Activated CD4-positive, alpha-beta T cell treated with anti-CD3 and anti-CD28 coated beads for 36 hours (primary cell): ENCODE data around the gene DACH1. TPM values are rescaled to one million over a fixed set of nuclear protein-coding genes. Genes with fewer than 3 reads are reported as not detected.
A peak's percentile ranks its signal among the peaks of the same experiment; 100 is the strongest.
"Not testable (repeated sequence)": the region's sequence is repeated elsewhere in the genome, so short reads cannot be mapped to it uniquely, and the experiment has no call there.

Source experiments
- ATAC-seq: fragments of 200-7000 bp; cut with Tn5 transposase; one replicate; pipeline ENCODE4 v1.10.0; 2021; ENCODE audit warnings: mild to moderate bottlenecking, moderate library complexity
- CTCF ChIA-PET: fragments of 350-600 bp; sonication (Branson Sonifier 250); formaldehyde crosslinking; loops from one replicate; lab custom pipeline; 2021; ENCODE audit warnings: antibody characterized with exemption; lab: Charles Lee
- POLR2A ChIA-PET: fragments of 350-600 bp; sonication (Branson Sonifier 250); formaldehyde crosslinking; loops from one replicate; lab custom pipeline; 2021; ENCODE audit warnings: antibody characterized with exemption, inconsistent platforms; lab: Charles Lee
- DNase-seq: peaks from one replicate; pipeline ENCODE4 v3.0.0-alpha.2; 2020
- H3K27ac Mint-ChIP-seq: one replicate; pipeline ENCODE4 v1.8.0; 2021; ENCODE audit warnings: mixed read lengths
- H3K27me3 Mint-ChIP-seq: one replicate; pipeline ENCODE4 v1.8.0; 2021; ENCODE audit warnings: mixed read lengths
- H3K36me3 Mint-ChIP-seq: one replicate; pipeline ENCODE4 v1.8.0; 2021; ENCODE audit warnings: low read depth, mixed read lengths
- H3K4me1 Mint-ChIP-seq: one replicate; pipeline ENCODE4 v1.8.0; 2021; ENCODE audit warnings: mixed read lengths
- H3K4me3 Mint-ChIP-seq: one replicate; pipeline ENCODE4 v1.8.0; 2021; ENCODE audit warnings: mild to moderate bottlenecking, moderate library complexity, mixed read lengths
- H3K9me3 Mint-ChIP-seq: one replicate; pipeline ENCODE4 v1.8.0; 2021; ENCODE audit warnings: low read depth, mixed read lengths
- intact Hi-C, 2 experiments: fragments of 100-400 bp; cut with DNase I in 1 of 2; cut with micrococcal nuclease in 1 of 2; formaldehyde crosslinking; loops; one replicate each; pipeline versions ENCODE4 v1.14.2 to v1.15.1; 2022 to 2024; cut with DNase I, micrococcal nuclease
- total RNA-seq, 2 experiments: library from RNA; stranded (reverse); gene quantifications; one replicate each; pipeline ENCODE4 v1.2.3, GENCODE V29; 2021

The DACH1 gene
- total RNA-seq, 2 experiments from 2014 or later, result 0.09 to 0.21 TPM

DNA sequence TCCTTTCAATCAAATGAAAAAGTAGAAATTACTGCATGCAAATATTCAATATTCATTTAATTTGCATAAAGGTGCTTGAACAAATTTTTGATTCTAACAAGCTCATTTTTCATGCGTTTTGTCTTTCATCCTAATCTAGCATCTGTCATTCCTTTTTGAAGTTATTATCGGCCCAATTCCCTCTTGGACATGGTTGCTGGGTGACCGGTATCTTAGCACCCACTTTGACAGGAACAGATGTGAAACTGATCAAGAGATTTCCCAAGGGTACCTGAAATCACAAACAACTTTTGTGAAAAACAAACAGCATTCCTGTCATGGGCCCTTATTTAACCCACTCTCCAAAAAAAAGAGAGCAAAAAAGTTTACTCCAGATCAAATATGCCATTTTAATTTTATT lies 13.3 kb downstream of the DACH1 start:
- ATAC-seq, result no peak
- intact Hi-C loops, result no loop called here
- H3K27ac Mint-ChIP-seq, result no peak overlapping the region
- no peaks in the 10 kb centered on the region for H3K9me3 Mint-ChIP-seq
- no peak overlapping the region for H3K4me3 Mint-ChIP-seq
- ChIA-PET POLR2A (no interaction called here), CTCF (no interaction called here)
- no peaks in the 10 kb centered on the region for H3K4me1 Mint-ChIP-seq
- H3K36me3 Mint-ChIP-seq, result no peaks in the 10 kb centered on the region
- peaks cover 3% of the 10 kb centered on the region for H3K27me3 Mint-ChIP-seq
- no peak for DNase-seq

DNA sequence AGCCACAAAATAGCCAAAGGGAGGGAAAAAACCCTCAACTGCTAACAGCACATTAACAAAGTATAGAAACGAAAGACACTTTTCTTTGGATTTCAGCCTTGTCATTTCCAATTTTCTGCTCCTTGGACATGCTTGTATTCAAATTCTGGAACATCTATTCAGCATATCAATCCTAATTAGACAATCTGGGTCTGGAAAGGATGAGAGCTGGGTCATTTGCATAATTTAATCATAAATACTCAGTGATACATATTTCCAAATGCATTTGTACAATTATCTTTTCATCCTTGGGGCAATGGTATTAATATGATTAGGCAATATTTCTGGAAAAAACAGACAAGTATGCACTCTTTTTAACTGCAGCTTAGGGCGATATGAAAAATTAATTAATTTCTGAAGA lies 14.3 kb downstream of the DACH1 start:
- Mint-ChIP-seq H3K36me3 (no peaks in the 10 kb centered on the region), H3K4me3 (no peak overlapping the region), H3K9me3 (no peaks in the 10 kb centered on the region), H3K27ac (no peak overlapping the region), H3K4me1 (no peaks in the 10 kb centered on the region), H3K27me3 (no peaks in the 10 kb centered on the region)
- POLR2A ChIA-PET, result no interaction called here
- CTCF ChIA-PET, result no interaction called here
- ATAC-seq (no peak), DNase-seq (no peak)
- intact Hi-C loops, result no loop called here

DNA sequence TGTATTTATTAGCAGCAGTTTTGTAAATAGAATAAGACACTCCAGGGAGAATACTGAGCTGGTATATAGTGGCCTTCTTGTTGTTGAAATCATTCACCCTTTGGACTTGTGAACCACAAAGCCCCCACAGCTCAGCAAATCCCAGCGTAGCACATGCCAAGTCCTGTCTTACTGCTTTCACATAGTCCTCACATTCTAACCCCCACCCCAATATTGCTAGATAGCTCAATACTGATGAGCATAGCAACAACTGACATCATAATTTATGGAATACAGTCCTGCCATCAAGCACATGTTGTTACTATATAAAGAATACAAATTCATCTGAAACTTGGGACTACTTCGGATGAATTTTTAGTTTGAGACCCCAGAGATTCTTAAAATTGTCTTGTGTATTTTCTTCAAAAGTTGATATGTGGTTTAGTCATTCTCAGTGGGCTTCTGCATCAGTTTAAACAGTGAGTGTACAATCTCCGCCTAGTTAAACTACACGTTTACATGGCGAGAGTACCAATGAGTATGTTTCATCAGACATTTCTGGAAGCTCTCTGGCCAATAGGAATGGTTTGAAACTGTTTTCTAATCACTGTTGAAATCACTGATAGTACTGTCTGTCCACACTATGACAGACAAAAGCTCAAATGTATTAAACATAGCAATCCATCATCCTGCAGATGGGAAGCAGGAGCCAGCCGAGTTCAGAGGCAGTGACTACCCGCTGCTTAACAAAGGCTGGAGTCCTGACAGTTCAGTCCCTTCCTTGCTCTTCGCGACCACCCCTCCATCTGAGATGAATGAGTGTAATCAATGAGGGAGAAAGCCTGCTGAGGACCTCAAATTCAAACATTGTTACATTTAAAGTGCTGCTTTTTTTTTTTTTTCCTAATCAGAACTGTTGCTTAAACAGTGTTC lies 15.2 kb downstream of the DACH1 start:
- no peaks in the 10 kb centered on the region for H3K9me3 Mint-ChIP-seq
- no peaks in the 10 kb centered on the region for H3K4me1 Mint-ChIP-seq
- H3K27me3 Mint-ChIP-seq, result no peaks in the 10 kb centered on the region
- POLR2A ChIA-PET, result no interaction called here
- no peak overlapping the region for H3K27ac Mint-ChIP-seq
- H3K4me3 Mint-ChIP-seq, result no peak overlapping the region
- no peak for ATAC-seq
- H3K36me3 Mint-ChIP-seq, result no peaks in the 10 kb centered on the region
- no peak for DNase-seq
- CTCF ChIA-PET, result no interaction called here
- intact Hi-C loops, result no loop called here

DNA sequence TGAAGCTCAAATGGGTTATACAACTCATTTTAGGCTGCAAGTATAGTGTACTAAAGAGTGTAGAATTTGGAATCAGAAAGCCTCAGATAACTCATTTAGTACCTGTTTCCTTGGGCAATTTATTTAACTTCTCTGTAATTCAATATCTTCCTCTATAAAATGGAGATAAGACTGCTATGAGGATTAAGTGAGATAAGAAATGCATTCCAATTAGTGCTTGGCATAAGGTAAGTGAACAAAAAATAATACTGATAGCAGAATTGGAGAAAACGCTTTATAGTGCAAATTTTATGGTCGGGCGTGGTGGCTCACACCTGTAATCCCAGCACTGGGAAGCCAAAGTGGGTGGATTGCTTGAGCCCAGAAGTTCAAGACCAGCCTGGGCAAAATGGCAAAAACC lies 25.0 kb downstream of the DACH1 start:
- POLR2A ChIA-PET, result no interaction called here
- Mint-ChIP-seq H3K36me3 (no peaks in the 10 kb centered on the region), H3K4me1 (peaks cover 4% of the 10 kb centered on the region), H3K27me3 (no peaks in the 10 kb centered on the region), H3K27ac (no peak overlapping the region), H3K4me3 (no peak overlapping the region), H3K9me3 (no peaks in the 10 kb centered on the region)
- CTCF ChIA-PET, result interaction anchor here (1.2 kb wide), 1 partner anchor 10 kb away, joined by 3 read pairs; no protein-coding TSS in a partner anchor
- ATAC-seq, result no peak
- no peak for DNase-seq
- intact Hi-C loops, result no loop called here

DNA sequence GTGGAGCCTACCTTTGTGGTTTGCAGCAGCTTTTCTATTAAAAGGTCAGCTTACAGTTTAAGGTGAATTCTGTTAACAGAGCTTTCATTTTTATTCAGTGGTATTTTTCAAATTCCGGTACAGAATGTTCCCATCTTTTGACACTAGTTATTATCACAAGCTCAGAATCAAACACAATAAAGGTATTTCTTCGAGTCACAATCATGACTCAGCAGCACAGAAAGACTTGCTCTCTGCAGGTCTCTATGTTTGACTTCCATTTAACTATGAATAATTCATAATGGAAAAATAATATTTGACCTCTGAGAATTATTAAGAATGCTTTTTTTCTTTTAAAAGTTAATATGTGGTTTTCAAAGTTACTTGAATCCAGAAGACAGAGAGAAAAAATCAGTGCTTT lies 28.2 kb downstream of the DACH1 start:
- Mint-ChIP-seq H3K4me1 (peaks cover 4% of the 10 kb centered on the region), H3K36me3 (no peaks in the 10 kb centered on the region), H3K27ac (no peak overlapping the region), H3K4me3 (no peak overlapping the region), H3K27me3 (no peaks in the 10 kb centered on the region), H3K9me3 (peaks cover 4% of the 10 kb centered on the region)
- intact Hi-C loops, result no loop called here
- ATAC-seq, result no peak
- ChIA-PET CTCF (no interaction called here), POLR2A (interaction anchor here (0.7 kb wide), 1 partner anchor 686 kb away, joined by 3 read pairs; no protein-coding TSS in a partner anchor)
- no peak for DNase-seq

DNA sequence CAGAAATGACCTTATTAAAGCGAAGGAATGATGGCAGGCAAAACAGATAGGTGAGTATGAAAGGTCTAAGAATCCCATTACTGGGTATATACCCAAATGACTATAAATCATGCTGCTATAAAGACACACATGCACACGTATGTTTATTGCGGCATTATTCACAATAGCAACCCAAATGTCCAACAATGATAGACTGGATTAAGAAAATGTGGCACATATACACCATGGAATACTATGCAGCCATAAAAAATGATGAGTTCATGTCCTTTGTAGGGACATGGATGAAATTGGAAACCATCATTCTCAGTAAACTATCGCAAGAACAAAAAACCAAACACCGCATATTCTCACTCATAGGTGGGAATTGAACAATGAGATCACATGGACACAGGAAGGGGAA lies 29.4 kb downstream of the DACH1 start:
- H3K27me3 Mint-ChIP-seq, H3K36me3 Mint-ChIP-seq, H3K4me3 Mint-ChIP-seq, DNase-seq, H3K9me3 Mint-ChIP-seq, ATAC-seq, POLR2A ChIA-PET, intact Hi-C loops, H3K27ac Mint-ChIP-seq, H3K4me1 Mint-ChIP-seq: not testable (repeated sequence)
- CTCF ChIA-PET, result interaction anchor here (0.6 kb wide), 1 partner anchor 273 kb away, joined by 4 read pairs; no protein-coding TSS in a partner anchor

DNA sequence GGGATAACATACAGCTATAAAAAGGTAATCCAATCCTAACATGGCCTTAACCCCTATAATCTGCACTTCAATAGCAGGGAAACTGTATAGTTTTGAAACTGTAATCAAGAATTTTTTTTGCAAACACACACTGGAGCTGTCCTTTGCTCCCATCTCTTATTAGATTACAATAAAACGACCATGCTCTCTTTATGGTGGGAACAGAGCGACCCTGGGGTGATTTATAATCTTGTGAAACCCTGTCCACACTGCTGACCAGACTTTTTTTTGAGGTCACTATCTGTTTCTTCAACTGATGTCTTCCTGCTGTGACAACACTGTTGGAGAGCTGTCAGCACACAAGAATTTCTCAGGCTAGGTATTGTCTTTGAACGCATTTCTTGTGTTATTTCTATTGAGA lies 35.3 kb downstream of the DACH1 start:
- CTCF ChIA-PET, result interaction anchor here (0.9 kb wide), 1 partner anchor 10 kb away, joined by 3 read pairs; no protein-coding TSS in a partner anchor
- no peak for ATAC-seq
- H3K27ac Mint-ChIP-seq, result no peak overlapping the region
- peaks cover 21% of the 10 kb centered on the region for H3K4me1 Mint-ChIP-seq
- no peaks in the 10 kb centered on the region for H3K36me3 Mint-ChIP-seq
- peaks cover 2% of the 10 kb centered on the region for H3K9me3 Mint-ChIP-seq
- DNase-seq, result no peak
- no peaks in the 10 kb centered on the region for H3K27me3 Mint-ChIP-seq
- POLR2A ChIA-PET, result no interaction called here
- intact Hi-C loops, result no loop called here
- no peak overlapping the region for H3K4me3 Mint-ChIP-seq

DNA sequence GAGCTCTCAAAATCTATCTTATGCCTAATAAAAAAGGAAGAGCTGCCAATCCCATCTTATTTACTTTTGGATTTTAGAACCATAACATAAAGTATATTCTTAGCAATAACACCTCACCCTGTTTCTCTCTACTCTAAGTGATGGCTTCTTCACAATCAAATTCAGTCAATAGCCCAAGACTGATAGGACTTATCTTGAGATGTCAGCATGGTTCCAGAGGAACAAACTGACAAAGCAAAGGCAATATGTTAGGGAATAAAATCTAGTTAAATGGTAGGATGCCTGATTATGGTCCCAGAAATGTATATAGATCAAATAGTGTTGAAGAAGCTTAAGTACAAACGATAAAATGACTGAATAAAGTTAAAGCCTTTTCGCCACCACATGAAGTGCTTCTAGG lies 36.3 kb downstream of the DACH1 start:
- Mint-ChIP-seq H3K9me3 (no peaks in the 10 kb centered on the region), H3K4me3 (peak overlapping the region; percentile 26), H3K27me3 (no peaks in the 10 kb centered on the region), H3K4me1 (peaks cover 21% of the 10 kb centered on the region), H3K27ac (no peak overlapping the region), H3K36me3 (no peaks in the 10 kb centered on the region)
- ATAC-seq, result no peak
- ChIA-PET CTCF (no interaction called here), POLR2A (no interaction called here)
- intact Hi-C loops, result no loop called here
- DNase-seq, result no peak

DNA sequence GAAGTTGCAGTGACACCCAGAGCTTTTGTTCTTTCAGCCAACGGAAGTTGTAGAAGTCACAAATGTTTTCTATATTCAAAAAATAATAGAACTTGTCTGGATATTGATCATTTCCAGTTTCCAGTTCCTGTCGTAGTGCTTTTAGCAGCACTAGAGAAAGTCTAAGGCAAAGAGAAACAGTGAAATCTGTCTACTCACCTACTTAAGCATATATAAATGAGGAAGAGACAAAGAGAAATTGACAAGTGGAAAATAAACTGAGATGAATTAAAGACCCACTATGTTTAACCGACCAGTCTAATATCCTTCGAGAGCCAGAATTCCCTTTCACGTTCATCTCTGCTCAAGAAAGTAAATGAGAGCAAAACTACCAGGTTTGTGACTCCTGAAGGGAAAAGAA lies 36.7 kb downstream of the DACH1 start:
- H3K9me3 Mint-ChIP-seq, result no peaks in the 10 kb centered on the region
- H3K4me3 Mint-ChIP-seq, result peak overlapping the region; percentile 26
- DNase-seq, result no peak

DNA sequence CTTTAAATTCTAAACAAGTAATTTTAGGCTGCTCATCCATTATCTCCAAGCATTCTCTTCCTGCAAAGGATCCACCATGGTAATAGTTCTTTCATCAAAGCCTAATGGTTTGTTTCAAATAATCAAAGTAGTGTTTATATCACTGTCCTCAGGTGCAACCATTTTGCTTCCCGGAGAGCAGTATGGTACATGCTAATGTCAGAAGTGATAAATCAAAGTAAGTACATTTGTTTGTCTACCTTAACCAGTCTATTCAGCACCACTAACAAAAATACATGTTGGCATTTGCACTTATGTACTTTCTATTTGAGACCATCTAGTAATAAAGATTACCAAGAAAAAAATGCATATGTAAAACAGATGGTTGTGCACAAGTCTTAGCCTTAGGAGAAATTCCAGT lies 37.5 kb downstream of the DACH1 start:
- H3K4me1 Mint-ChIP-seq, result peaks cover 21% of the 10 kb centered on the region
- POLR2A ChIA-PET, result no interaction called here
- H3K27ac Mint-ChIP-seq, result no peak overlapping the region
- intact Hi-C loops, result no loop called here
- CTCF ChIA-PET, result no interaction called here
- DNase-seq (no peak), ATAC-seq (no peak)
- H3K27me3 Mint-ChIP-seq, result no peaks in the 10 kb centered on the region
- H3K4me3 Mint-ChIP-seq, result no peak overlapping the region
- no peaks in the 10 kb centered on the region for H3K36me3 Mint-ChIP-seq
- no peaks in the 10 kb centered on the region for H3K9me3 Mint-ChIP-seq

More for the DNA sequence above, 36.7 kb downstream of the DACH1 start:
- CTCF ChIA-PET, result no interaction called here
- Mint-ChIP-seq H3K36me3 (no peaks in the 10 kb centered on the region), H3K4me1 (peaks cover 21% of the 10 kb centered on the region), H3K27me3 (no peaks in the 10 kb centered on the region), H3K27ac (no peak overlapping the region)
- intact Hi-C loops, result no loop called here
- POLR2A ChIA-PET, result no interaction called here
- ATAC-seq, result no peak

DNA sequence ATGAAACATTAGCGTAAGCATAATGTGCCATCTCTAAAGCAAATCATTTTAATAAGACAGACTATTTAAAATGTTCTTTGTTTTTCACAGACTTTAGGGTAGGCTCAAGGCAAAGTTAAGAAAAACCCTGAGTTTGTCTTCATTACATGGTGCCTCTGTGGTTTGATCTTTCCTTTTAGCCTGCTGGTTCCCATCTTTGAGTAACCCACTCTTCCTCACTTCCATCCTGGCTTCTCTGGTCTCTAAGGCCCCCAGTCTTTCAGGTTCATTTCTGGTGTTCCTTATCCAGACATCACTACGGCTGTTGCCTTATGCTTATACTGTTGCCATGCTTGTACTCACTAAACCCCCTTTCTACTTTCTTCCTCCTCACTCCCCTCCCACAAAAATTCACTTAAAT lies 38.4 kb downstream of the DACH1 start:
- intact Hi-C loops, result no loop called here
- H3K4me1 Mint-ChIP-seq, result peaks cover 21% of the 10 kb centered on the region
- no peaks in the 10 kb centered on the region for H3K9me3 Mint-ChIP-seq
- ATAC-seq (no peak), DNase-seq (no peak)
- ChIA-PET POLR2A (no interaction called here), CTCF (no interaction called here)
- no peak overlapping the region for H3K4me3 Mint-ChIP-seq
- H3K36me3 Mint-ChIP-seq, result no peaks in the 10 kb centered on the region
- H3K27ac Mint-ChIP-seq, result no peak overlapping the region
- no peaks in the 10 kb centered on the region for H3K27me3 Mint-ChIP-seq

DNA sequence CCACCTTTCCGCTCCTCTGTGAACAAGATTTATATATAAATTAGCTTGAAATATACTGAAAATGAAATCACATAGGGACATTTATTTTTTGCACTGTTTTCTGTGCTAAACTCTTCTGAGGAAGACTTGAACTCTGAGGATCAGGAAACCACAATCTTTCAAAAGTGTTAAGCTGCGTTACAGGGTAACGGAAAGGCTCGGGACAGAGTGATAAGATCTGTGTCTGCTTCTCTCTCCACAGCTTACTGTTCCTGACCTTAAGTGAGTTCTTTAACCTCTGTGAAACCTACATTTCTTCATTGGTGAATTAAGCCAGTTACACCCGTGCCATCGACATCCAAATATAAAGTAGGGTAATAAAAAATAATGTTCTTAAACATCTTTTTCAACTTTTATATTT lies 38.9 kb downstream of the DACH1 start:
- POLR2A ChIA-PET, result no interaction called here
- Mint-ChIP-seq H3K27ac (no peak overlapping the region), H3K9me3 (no peaks in the 10 kb centered on the region), H3K4me3 (no peak overlapping the region), H3K27me3 (no peaks in the 10 kb centered on the region), H3K36me3 (no peaks in the 10 kb centered on the region), H3K4me1 (peaks cover 21% of the 10 kb centered on the region)
- intact Hi-C loops, result no loop called here
- ATAC-seq, result peak; percentile 30
- CTCF ChIA-PET, result no interaction called here
- DNase-seq, result no peak
